KOPT-K1 (cell line): ENCODE results near the gene FHOD3.
A peak's percentile ranks its signal among the peaks of the same experiment; 100 is the strongest.

Experiments used
- H3K27ac ChIP-seq: fragments of 200-600 bp; sonication (generic); 2 replicates; pipeline ENCODE4 v1.5.1; 2016; ENCODE audit warnings: antibody characterized with exemption, mild to moderate bottlenecking, low read depth, low read length; ENCODE audit not compliant: poor library complexity, severe bottlenecking
- H3K36me3 ChIP-seq: fragments of 200-600 bp; sonication (generic); 2 replicates; pipeline ENCODE4 v1.5.1; 2017; ENCODE audit warnings: antibody characterized with exemption, mild to moderate bottlenecking, low read length, moderate library complexity; ENCODE audit not compliant: insufficient read depth
- H3K9me3 ChIP-seq: fragments of 200-600 bp; sonication (generic); 2 replicates; pipeline ENCODE4 v1.5.1; 2017; ENCODE audit warnings: antibody characterized with exemption, low read length, mild to moderate bottlenecking; ENCODE audit not compliant: insufficient read depth, poor library complexity, severe bottlenecking

The FHOD3 gene

DNA sequence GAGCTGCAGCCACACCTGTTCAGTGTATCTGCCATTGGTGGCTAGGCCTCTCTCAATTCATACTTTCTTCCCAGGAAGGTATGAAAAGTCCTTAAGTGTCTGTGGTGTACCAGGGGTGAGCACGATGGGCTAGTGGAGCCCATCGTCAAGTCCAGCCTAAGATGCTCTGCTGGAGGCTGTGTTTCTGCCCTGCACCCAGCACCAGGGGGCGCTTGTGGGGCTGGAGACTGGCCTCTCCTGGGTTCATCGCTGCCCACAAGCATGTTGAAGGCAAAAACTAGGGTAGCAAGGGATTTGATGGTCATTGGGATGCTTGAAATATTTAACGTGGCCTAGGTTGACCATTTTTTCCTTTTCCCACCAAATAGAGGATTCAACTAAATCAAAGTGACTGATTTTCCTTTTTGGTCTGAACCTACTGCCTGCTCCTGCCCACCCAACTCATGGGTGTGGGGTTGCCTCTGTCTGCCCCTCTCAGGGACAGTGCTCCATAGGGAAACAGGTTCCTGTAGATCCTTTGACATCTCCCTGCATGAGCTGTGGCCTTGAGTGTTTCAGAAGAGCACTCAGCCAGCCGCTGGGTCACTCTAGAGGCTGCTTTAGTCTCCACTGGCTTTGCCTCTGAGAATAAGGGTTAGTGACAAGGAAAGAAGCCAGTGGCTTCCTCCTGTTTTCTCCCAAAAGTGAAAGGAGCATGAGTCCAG lies 472.2 kb downstream of the FHOD3 start:
- Histone ChIP-seq H3K36me3 (no peaks in the 10 kb centered on the region), H3K27ac (no peak overlapping the region), H3K9me3 (no peaks in the 10 kb centered on the region)

DNA sequence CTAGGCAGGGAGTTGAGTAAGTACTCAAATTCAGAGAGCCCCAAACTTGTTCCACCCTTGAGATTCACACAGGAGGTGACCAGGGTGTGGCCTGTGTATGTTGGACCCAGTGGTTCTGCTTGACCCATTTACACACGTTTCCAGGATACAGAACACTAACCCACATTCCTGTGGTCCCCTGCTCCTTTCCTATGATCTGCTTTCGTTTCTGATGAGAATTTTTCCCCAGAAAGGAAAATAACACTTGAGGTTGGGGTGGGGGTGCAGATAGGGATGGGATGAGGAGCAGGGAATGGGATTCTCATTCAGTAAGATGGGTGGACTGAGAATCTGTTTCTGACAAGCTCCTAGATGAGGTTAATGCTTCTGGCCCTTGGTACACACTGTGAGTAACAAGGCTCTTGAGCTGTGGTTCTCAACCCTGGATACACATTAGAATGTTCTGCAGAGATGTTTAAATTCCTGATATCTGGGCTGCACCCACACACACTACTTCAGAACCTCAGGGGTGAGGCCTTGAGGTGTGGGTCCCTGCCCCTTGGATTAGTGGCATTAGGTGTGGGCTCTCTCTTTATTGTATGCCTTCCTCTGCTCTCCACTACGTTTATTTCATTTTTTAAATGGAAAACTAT lies 472.9 kb downstream of the FHOD3 start:
- H3K9me3 ChIP-seq = no peaks in the 10 kb centered on the region
- H3K27ac ChIP-seq = no peak overlapping the region

DNA sequence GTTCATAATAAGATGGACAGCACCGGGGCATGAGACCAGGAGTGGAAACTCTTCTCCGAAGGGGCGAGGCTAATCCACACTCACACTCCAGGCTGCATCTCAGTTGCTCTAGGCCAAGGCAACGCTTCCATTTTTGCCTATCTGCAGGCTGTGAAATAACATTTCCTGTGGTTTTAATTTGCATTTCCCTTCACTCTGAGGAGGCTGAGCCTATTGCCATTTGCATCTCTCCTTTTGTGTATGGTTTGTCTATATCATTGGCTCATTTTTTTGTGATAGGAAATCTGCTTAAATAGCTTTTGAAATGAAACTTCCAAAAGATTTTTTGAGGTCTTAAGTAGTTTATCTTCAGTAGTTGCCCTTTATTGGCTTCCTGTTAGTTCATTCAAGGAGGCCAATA lies 473.7 kb downstream of the FHOD3 start:
- Histone ChIP-seq H3K9me3 (no peaks in the 10 kb centered on the region), H3K36me3 (no peaks in the 10 kb centered on the region), H3K27ac (peak overlapping the region; percentile 21)

More for the DNA sequence above, 472.9 kb downstream of the FHOD3 start:
- H3K36me3 ChIP-seq = no peaks in the 10 kb centered on the region

DNA sequence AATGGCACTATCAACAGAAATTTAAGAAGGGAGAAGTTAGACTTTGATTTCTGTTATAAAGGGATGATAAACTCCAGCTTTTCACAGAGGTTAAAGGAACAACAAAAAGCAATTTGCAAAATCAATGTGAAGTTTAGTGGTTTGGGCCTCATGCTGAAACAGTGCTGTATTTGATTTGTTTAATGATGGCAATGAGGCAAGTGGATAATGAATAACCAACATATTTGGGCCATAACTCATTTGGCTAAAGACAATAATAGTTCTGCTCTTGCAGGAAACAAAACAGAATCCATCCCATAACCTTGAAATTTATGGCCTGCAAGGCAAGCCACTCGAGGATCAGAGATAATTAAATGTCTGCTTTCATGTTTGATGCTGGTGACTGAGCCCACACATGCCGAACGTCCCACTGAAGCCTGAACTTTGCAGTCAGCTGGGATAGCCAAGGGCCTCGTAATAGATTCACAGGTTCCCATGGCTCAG lies 474.8 kb downstream of the FHOD3 start:
- Histone ChIP-seq H3K27ac (no peak overlapping the region), H3K36me3 (no peaks in the 10 kb centered on the region), H3K9me3 (no peaks in the 10 kb centered on the region)

DNA sequence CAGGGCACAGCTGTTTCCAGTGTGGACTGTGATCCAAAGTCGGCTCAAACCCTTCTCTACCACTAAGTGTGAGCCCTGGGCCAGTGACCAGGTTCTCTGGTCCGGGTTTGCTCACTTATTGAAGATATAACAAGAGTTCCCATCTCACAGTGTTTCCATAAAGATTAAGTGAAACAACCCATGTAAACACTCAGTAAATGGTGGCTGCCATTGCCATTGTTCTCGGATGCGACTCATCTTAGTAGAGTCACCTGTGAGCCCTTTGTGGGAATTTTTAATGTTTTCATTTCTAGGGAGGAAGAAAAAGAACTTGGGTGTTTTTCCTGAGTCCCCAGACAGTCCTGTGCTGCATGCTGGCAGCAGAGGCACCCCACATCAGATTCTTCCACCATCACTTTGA lies 477.9 kb downstream of the FHOD3 start:
- H3K36me3 ChIP-seq = peaks cover 14% of the 10 kb centered on the region
- H3K27ac ChIP-seq = no peak overlapping the region
- H3K9me3 ChIP-seq = no peaks in the 10 kb centered on the region

DNA sequence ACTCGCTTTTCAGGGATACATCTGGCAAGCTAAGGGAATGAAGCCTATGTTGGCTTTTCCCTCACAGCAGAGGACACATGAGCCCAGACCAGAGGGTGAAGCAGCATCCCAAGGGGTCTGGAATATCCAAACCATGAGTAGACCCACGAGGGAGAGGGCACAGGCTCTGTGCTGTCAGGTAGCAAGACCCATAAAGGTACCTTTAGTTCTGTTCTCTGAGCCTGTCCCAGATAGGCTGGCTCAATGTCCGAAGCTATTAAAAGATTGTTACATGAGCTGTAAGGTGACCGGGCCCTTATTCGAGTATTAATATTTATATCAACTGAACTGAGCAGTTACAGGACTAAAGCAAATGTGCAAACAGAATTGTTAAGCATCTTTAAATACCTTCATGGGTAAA lies 479.1 kb downstream of the FHOD3 start:
- Histone ChIP-seq H3K36me3 (peaks cover 22% of the 10 kb centered on the region), H3K27ac (no peak overlapping the region), H3K9me3 (no peaks in the 10 kb centered on the region)

DNA sequence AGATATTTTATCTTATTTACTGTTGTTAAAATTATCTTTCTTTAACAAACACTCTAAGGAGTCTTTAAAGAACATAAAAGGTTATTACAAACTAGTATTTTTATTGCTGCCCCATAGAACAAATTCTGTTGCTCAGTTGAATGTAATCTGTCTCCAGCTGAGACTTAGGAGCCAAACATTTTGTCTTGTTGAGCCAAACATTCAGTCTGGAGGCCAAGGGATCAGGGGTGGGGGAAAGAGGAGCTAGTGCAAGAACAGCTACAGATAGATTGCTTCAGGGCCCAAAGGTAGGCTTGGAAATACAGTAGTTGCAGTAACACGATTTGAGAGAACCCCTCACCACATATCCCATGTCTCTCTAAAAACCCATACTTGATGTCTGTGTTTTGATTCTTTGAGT lies 480.1 kb downstream of the FHOD3 start:
- H3K27ac ChIP-seq = no peak overlapping the region
- no peaks in the 10 kb centered on the region for H3K9me3 ChIP-seq
- peaks cover 31% of the 10 kb centered on the region for H3K36me3 ChIP-seq

DNA sequence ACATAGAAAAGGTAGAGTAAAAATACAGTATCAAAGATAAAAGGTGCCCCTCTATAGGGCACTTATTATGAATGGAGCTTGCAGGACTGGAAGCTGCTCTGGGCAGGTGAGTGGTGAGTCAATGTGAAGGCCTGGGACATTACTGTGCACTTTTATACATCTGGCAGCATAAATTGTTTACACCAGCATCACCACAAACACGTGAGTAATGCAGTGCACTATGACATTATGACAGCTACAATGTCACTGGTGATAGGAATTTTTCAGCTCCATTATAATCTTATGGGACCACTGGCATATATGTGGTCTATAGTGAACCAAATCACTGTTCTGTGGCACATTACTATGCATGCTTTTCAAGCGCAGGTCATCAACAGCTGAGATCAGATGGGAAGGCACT lies 483.2 kb downstream of the FHOD3 start:
- H3K36me3 ChIP-seq = peaks cover 59% of the 10 kb centered on the region
- H3K27ac ChIP-seq = no peak overlapping the region
- no peaks in the 10 kb centered on the region for H3K9me3 ChIP-seq

DNA sequence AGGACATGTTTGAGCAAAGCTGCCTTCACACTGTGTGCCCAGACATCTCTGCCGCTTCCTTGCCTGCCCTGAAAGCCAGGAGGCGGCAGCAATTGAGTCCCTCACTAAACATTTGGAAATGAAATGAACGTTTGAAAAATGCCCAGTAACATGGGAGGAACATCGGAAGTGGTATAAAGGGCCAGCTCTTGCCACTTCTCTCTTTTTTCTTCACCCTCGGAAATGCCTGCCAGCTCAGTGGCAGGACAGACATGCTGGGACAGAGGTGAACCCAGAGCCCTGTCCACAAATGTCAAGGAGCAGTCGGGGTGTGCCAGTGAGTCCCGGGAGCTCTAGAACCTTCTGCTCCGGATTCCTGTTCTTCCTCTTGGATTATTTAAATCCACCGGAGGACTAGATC lies 485.2 kb downstream of the FHOD3 start:
- H3K36me3 ChIP-seq = peaks cover 79% of the 10 kb centered on the region
- no peak overlapping the region for H3K27ac ChIP-seq
- H3K9me3 ChIP-seq = no peaks in the 10 kb centered on the region

DNA sequence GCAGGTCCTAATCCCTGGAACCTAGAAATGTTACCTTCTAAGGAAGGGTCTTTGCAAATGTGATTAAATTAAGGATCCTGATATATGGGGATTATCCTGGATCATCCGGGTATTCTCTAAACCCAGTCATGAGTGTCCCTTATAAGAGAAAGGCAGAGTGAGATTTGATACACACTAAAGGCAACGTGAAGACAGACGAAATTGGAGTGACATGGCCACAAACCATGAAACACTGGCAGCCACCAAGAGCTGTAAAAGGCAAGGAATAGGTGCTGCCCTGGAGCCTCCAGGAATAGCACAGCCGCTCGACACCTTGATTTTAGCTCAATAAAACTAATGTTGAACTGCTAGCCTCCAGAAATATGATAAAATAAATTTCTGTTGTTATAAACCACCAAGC lies 486.3 kb downstream of the FHOD3 start:
- Histone ChIP-seq H3K9me3 (no peaks in the 10 kb centered on the region), H3K27ac (no peak overlapping the region), H3K36me3 (peaks cover 89% of the 10 kb centered on the region)

DNA sequence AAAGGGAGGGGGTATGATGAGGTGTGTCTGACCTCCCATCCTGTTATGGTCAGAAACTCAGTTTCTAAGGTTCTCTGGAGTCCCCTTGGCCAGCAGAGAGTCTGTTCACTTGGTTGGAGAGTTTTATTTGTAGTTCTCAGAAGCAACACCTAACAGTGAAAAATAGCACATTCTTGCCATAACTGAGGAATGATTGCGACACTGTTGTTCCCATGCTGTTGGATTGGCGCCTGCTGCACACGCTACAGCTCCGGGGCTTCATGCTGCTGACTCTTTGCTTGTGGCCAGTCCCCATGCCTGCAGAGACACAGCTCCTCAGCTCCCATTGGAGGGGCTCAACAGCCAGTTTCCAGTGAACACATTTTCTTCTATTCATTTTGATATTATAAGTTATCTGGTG lies 489.2 kb downstream of the FHOD3 start:
- Histone ChIP-seq H3K36me3 (peaks cover 96% of the 10 kb centered on the region), H3K27ac (no peak overlapping the region), H3K9me3 (peaks cover 16% of the 10 kb centered on the region)

DNA sequence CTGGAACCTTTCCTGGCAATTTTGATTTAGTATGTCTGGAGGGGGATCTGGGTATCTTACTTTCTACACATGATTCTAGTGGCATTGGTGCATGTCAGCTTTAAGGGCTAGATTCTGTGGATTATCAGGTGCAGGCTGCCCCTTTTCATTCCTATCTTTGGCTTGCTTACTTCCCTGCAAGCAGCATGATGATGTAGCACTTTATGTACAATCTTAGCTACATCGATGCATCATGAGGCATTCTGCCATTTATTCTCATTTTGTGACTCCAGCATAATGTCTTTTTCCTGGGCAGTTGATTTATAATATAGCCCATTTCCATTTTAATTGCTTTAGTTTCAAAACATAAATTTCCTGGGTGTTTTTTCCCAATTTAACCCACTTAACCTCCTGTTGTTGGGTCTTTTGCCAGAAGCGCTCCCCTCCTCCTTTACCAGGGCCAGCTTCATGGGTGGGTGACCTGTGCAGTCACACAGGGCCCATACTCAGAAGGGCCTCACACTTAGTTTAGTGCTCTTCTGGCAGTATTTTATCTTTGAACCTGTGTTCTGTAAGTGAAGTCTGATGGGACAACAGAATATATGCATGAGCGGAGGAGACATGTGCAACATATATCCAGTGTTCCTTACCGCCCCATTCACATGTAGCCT lies 495.2 kb downstream of the FHOD3 start:
- H3K27ac ChIP-seq = no peak overlapping the region
- H3K9me3 ChIP-seq = peaks cover 16% of the 10 kb centered on the region
- H3K36me3 ChIP-seq = peaks cover 100% of the 10 kb centered on the region

DNA sequence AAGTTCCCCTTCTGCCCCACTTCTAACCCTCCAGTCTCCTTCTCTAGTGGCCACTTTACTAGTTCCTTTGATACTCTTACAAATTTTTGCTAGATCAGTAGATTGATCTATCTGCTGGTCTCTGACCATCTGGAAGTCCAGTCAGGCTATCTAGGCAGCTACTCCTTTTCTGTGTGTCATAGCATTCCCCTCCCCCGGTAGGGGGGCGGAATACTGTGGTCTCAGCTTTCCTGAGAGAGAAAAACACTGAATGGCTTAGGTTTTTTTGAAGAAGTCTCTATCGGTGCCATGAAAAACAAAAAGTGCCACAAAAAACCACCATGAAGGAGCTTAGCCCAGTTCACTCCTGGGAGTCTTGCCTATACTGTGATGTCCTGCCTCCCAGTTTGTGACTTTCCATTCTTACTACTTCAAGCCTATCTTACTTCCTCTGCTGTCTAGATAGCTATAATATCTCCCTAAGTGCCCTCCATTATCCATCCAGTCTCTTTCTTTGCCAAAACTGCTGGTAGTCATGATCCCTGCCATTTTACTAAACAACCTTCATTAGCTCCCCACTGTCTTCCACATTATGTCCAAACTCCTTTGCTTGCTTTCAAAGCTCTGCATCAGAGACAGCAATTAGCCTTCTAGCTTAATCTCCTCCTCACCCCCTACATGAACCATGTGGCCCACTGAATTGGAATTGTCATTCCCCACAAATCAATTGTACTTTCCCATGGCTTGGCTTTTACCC lies 501.4 kb downstream of the FHOD3 start:
- Histone ChIP-seq H3K9me3 (no peaks in the 10 kb centered on the region), H3K36me3 (peaks cover 97% of the 10 kb centered on the region), H3K27ac (no peak overlapping the region)

DNA sequence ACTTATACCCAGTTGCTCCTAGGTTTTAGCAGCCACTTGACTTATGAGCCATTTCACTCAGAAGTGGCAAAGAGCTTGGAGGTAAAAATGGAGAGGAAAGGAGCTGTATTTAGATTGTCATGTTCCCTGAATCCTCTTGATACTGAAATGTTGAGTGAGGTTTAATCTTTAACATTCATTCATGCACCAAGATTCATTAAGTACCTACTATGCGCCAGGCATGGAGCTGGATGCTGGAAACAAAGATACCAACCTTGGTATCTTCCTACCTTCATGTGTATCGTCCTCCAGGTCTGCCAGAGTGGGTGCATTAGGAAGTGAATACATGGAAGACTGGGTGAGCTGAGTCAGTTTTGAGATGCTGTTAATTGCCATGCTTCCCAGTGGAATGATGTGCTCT lies 507.6 kb downstream of the FHOD3 start:
- H3K36me3 ChIP-seq = peaks cover 92% of the 10 kb centered on the region
- no peaks in the 10 kb centered on the region for H3K9me3 ChIP-seq
- H3K27ac ChIP-seq = no peak overlapping the region

DNA sequence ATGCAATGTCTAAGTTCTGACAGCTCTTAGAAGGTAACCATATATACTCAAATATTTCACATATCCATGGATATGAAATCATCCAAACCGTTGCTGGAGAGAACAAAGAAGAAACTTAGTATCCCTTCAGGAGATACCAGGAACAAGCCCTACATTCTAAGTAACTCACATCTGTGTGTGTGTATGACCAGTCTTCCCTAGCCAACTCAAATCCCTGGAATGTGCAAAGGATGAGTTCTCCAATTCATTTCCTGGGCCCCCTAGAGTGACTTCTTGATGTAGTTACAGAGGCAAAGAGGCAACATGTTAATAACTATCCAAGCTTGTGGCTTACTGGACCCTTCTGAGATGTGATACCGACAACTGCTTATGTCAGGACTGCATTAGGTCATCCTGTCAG lies 511.2 kb downstream of the FHOD3 start:
- peaks cover 94% of the 10 kb centered on the region for H3K36me3 ChIP-seq

More for the DNA sequence above, 511.2 kb downstream of the FHOD3 start:
- H3K9me3 ChIP-seq = no peaks in the 10 kb centered on the region
- no peak overlapping the region for H3K27ac ChIP-seq
